CD4-positive, alpha-beta T cell (primary cell): ENCODE results near the gene TAS1R3. TPM values are rescaled to one million over a fixed set of nuclear protein-coding genes. Genes with fewer than 3 reads are reported as not detected.

Experiments used
- ATAC-seq: fragments of 200-7000 bp; cut with Tn5 transposase; one replicate; pipeline ENCODE4 v1.10.0; 2022; ENCODE audit warnings: mild to moderate bottlenecking; ENCODE audit not compliant: poor library complexity
- CTCF ChIA-PET: fragments of 350-600 bp; sonication (Branson Sonifier 250); formaldehyde crosslinking; loops from one replicate; lab custom pipeline; 2021; ENCODE audit warnings: antibody characterized with exemption, inconsistent platforms; lab: Charles Lee
- POLR2A ChIA-PET: fragments of 350-600 bp; sonication (Branson Sonifier 250); formaldehyde crosslinking; loops from one replicate; lab custom pipeline; 2021; ENCODE audit warnings: antibody characterized with exemption, inconsistent platforms; lab: Charles Lee
- DNase-seq, 14 experiments: peaks; one replicate each; pipeline ENCODE4 v3.0.0-alpha.2; 2013 to 2020; ENCODE audit warnings: mixed read lengths in 2 of 14
- H3K27ac ChIP-seq, 2 donors: one replicate each; pipeline versions ENCODE4 v1.5.1 to v1.7.0; 2013; ENCODE audit warnings: low read length in 2 of 2, low read depth in 1 of 2, mild to moderate bottlenecking in 1 of 2
- H3K27me3 ChIP-seq, 2 experiments: 1 replicate in 1 of 2; 2 replicates in 1 of 2; pipeline versions ENCODE4 v1.6.1 to v1.7.0; 2013; ENCODE audit warnings: low read length in 2 of 2, control low read depth in 1 of 2, mild to moderate bottlenecking in 1 of 2, moderate library complexity in 1 of 2; ENCODE audit not compliant: insufficient read depth in 2 of 2, control insufficient read depth in 1 of 2
- H3K36me3 ChIP-seq: one replicate; pipeline ENCODE4 v1.6.1; 2013; ENCODE audit warnings: low read length, control low read depth; ENCODE audit not compliant: insufficient read depth
- H3K4me1 ChIP-seq: one replicate; pipeline ENCODE4 v1.6.1; 2013; ENCODE audit warnings: low read length, control low read depth; ENCODE audit not compliant: insufficient read depth
- H3K4me3 ChIP-seq: one replicate; pipeline ENCODE4 v1.5.1; 2013; ENCODE audit warnings: mild to moderate bottlenecking, low read length, moderate library complexity
- H3K9me3 ChIP-seq, 2 experiments: 1 replicate in 1 of 2; 2 replicates in 1 of 2; pipeline versions ENCODE4 v1.6.1 to v1.7.0; 2013; ENCODE audit warnings: low read length in 2 of 2, mild to moderate bottlenecking in 2 of 2, control low read depth in 1 of 2, moderate library complexity in 1 of 2; ENCODE audit not compliant: control insufficient read depth in 1 of 2, insufficient read depth in 1 of 2
- H3K27ac Mint-ChIP-seq: one replicate; pipeline ENCODE4 v1.8.0; 2020; ENCODE audit warnings: mixed read lengths
- H3K27me3 Mint-ChIP-seq: one replicate; pipeline ENCODE4 v1.8.0; 2021; ENCODE audit warnings: mixed read lengths
- H3K36me3 Mint-ChIP-seq: one replicate; pipeline ENCODE4 v1.8.0; 2021; ENCODE audit warnings: low read depth, mixed read lengths
- H3K4me1 Mint-ChIP-seq: one replicate; pipeline ENCODE4 v1.8.0; 2021; ENCODE audit warnings: low read depth, mixed read lengths
- H3K4me3 Mint-ChIP-seq: one replicate; pipeline ENCODE4 v1.8.0; 2020; ENCODE audit warnings: mild to moderate bottlenecking, mixed read lengths
- H3K9me3 Mint-ChIP-seq: one replicate; pipeline ENCODE4 v1.8.0; 2020; ENCODE audit warnings: mixed read lengths
- intact Hi-C, 2 experiments: fragments of 100-400 bp; cut with DNase I in 1 of 2; cut with micrococcal nuclease in 1 of 2; formaldehyde crosslinking; loops; one replicate each; pipeline versions ENCODE4 v1.15.1 to v1.9.0; 2023 to 2025; cut with DNase I, micrococcal nuclease
- total RNA-seq, 174 experiments: library from RNA in 2 of 174; stranded (reverse) in 2 of 174; gene quantifications; one replicate each; pipeline ENCODE4 v1.2.3 and lab custom pipeline; 2021 to 2026
- TF ChIP-seq, protein P1 (sequence below): fragments of 200-600 bp; IDR thresholded peaks from one replicate; pipeline ENCODE4 v1.8.0; 2022; ENCODE audit warnings: antibody characterized with exemption, mild to moderate bottlenecking

Gene TAS1R3
- total RNA-seq, 2 experiments from 2014 or later: 3.3 to 3.4 TPM

- TF ChIP-seq, protein P1, sequence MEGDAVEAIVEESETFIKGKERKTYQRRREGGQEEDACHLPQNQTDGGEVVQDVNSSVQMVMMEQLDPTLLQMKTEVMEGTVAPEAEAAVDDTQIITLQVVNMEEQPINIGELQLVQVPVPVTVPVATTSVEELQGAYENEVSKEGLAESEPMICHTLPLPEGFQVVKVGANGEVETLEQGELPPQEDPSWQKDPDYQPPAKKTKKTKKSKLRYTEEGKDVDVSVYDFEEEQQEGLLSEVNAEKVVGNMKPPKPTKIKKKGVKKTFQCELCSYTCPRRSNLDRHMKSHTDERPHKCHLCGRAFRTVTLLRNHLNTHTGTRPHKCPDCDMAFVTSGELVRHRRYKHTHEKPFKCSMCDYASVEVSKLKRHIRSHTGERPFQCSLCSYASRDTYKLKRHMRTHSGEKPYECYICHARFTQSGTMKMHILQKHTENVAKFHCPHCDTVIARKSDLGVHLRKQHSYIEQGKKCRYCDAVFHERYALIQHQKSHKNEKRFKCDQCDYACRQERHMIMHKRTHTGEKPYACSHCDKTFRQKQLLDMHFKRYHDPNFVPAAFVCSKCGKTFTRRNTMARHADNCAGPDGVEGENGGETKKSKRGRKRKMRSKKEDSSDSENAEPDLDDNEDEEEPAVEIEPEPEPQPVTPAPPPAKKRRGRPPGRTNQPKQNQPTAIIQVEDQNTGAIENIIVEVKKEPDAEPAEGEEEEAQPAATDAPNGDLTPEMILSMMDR: no peak
- Histone ChIP-seq H3K9me3 (no peaks in the 10 kb centered on the region), H3K27ac (no peak overlapping the region), H3K4me1 (peaks cover 32% of the 10 kb centered on the region), H3K4me3 (no peak overlapping the region), H3K36me3 (peaks cover 11% of the 10 kb centered on the region), H3K27me3 (no peaks in the 10 kb centered on the region)
- ChIA-PET CTCF (interaction anchor here (1.2 kb wide), 1 partner anchor 28 kb away, joined by 3 read pairs; no protein-coding TSS in a partner anchor), POLR2A (no interaction called here)
- H3K27me3 Mint-ChIP-seq: no peaks in the 10 kb centered on the region
- peaks cover 7% of the 10 kb centered on the region for H3K36me3 Mint-ChIP-seq
- H3K4me1 Mint-ChIP-seq: peaks cover 16% of the 10 kb centered on the region
- DNase-seq (no peak), ATAC-seq (no peak)
- H3K9me3 Mint-ChIP-seq: no peaks in the 10 kb centered on the region
- H3K27ac Mint-ChIP-seq: no peak overlapping the region
- intact Hi-C loops: no loop called here
- no peak overlapping the region for H3K4me3 Mint-ChIP-seq
Measured at GRCh38 chr1:1343811-1344421, 12.8 kb downstream of the TAS1R3 start.

GRCh38 chr1:1344655-1345361 lies 13.7 kb downstream of the TAS1R3 start:
- Histone ChIP-seq H3K9me3 (no peaks in the 10 kb centered on the region), H3K4me3 (no peak overlapping the region), H3K36me3 (peaks cover 8% of the 10 kb centered on the region), H3K27ac (no peak overlapping the region), H3K4me1 (peaks cover 32% of the 10 kb centered on the region), H3K27me3 (no peaks in the 10 kb centered on the region)
- Mint-ChIP-seq H3K4me3 (no peak overlapping the region), H3K9me3 (no peaks in the 10 kb centered on the region), H3K4me1 (peaks cover 16% of the 10 kb centered on the region), H3K27me3 (no peaks in the 10 kb centered on the region), H3K27ac (no peak overlapping the region), H3K36me3 (peaks cover 7% of the 10 kb centered on the region)
- TF ChIP-seq, protein P1: no peak
- intact Hi-C loops: no loop called here
- DNase-seq (peak in 2 of 14 experiments; percentile 19 to 60), ATAC-seq (no peak)
- POLR2A ChIA-PET: no interaction called here
- CTCF ChIA-PET: no interaction called here

DNA sequence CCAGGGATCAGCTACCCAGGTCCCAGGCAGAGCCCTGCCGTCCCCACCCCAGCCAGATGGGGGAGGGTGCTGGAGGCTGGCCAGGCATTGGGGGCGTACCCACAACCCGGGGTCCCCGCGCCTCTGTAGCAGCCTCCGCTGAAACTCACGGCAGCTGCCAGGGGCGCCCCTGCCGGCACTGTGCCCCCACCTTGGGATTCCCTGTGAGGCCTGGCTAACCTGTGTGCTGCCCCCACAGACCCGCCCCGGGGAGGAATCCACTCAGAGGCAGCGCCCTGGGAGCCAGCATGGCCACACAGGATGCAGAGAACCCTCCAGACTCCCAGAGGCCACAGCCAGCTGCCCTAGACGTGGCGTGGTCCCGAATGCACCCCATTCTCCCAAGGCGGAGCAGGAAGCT lies 14.3 kb downstream of the TAS1R3 start:
- ChIA-PET CTCF (no interaction called here), POLR2A (no interaction called here)
- no peak overlapping the region for H3K27ac ChIP-seq
- Mint-ChIP-seq H3K27ac (no peak overlapping the region), H3K4me1 (peaks cover 16% of the 10 kb centered on the region), H3K27me3 (no peaks in the 10 kb centered on the region), H3K9me3 (no peaks in the 10 kb centered on the region), H3K36me3 (peaks cover 7% of the 10 kb centered on the region), H3K4me3 (no peak overlapping the region)
- peaks cover 32% of the 10 kb centered on the region for H3K4me1 ChIP-seq
- ATAC-seq: no peak
- H3K4me3 ChIP-seq: no peak overlapping the region
- intact Hi-C loops: no loop called here
- H3K27me3 ChIP-seq: no peaks in the 10 kb centered on the region
- H3K9me3 ChIP-seq: no peaks in the 10 kb centered on the region
- no peak for DNase-seq
- H3K36me3 ChIP-seq: peaks cover 4% of the 10 kb centered on the region
- TF ChIP-seq, protein P1: no peak
